HG02840 (cell line): ENCODE measurements around the gene SHMT2.
A peak's percentile ranks its signal among the peaks of the same experiment; 100 is the strongest.

Experiments used
- ATAC-seq: cut with Tn5 transposase; IDR thresholded peaks from one replicate; pipeline ENCODE4 v1.9.1; 2021; ENCODE audit warnings: mild to moderate bottlenecking, moderate library complexity, moderate number of reproducible peaks; ENCODE audit not compliant: unreplicated experiment, low FRiP score

SHMT2 gene

DNA sequence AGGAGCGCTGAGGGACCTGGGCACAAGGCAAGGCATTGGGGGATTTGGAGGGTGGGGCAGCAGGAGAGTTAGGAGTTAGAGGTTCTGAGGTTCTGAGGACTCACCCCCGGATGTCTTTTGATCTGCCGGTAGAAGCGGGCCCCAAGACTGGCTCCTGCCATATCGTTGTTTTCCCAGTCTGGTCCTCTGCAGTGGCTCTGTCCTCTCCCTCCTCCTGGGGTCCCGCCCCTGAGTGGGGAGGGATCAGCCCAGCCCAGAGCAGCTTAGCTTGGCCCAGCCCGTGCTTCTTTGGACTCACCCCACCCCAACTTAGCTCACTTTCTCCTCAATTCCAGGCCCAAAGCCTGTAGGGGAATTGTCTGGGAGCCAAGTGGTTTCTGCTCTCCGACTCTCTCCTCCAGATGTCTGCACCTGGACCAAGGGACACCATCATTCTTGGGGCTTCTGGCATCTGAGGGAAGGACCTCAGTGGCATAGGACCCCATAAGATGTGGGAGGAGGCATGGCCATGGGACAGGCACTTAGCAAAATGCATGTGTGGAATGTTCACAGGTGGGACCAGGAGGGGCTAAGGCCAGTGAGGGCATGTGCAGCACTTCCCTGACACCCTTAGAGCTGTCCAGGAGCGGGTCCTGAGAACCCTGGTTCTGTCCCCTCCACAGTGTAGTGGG, 7.5 kb downstream of the SHMT2 start:
- no peak for ATAC-seq

- no peak for ATAC-seq
These were observed 8.1 kb downstream of the SHMT2 start for GRCh38 chr12:57237596-57237931.

DNA sequence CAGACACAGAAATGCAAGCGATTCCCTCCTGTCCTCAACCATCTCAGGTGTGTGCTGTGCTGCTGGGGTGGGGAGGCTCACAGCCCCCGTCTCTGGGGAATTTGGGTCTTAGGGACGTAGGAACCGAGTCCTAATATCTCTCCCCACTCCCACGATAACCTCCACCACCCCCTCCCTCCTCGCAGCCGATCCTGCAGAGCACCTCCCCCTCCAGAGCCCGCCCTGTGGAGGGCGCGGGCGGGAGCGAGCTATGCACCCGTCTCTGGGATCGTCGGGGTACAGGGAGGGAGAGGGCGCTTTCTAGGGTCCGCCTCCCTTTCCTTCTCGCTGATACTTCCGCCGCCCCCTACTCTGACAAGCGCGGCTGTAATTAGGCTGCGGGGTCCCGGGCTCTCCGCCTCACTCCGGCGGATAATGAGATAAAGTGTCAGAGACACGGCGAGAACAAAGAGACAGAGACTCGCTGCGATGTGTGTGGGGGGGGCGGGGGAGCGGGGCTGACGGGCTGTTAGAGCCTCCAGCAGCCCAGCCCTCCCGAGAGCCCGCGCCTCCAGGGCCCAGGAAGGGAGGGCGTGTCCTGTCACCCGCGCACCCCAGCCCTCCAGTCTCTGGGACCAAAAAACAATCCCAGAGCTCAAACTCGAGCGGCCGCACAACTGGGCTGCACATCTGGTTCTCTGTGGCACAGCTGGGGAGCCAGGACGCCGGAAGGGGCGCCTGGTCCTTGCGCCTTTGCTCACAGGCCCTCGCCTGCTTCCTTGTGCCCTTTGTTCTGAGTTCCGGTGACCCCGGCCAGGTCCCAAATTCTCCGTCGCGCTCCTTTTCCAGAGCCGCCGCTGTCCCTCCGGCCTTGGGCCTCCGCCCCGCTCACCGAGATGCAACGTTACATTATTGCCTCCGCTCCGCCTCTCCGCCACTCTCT, 8.7 kb downstream of the SHMT2 start:
- ATAC-seq = no peak

DNA sequence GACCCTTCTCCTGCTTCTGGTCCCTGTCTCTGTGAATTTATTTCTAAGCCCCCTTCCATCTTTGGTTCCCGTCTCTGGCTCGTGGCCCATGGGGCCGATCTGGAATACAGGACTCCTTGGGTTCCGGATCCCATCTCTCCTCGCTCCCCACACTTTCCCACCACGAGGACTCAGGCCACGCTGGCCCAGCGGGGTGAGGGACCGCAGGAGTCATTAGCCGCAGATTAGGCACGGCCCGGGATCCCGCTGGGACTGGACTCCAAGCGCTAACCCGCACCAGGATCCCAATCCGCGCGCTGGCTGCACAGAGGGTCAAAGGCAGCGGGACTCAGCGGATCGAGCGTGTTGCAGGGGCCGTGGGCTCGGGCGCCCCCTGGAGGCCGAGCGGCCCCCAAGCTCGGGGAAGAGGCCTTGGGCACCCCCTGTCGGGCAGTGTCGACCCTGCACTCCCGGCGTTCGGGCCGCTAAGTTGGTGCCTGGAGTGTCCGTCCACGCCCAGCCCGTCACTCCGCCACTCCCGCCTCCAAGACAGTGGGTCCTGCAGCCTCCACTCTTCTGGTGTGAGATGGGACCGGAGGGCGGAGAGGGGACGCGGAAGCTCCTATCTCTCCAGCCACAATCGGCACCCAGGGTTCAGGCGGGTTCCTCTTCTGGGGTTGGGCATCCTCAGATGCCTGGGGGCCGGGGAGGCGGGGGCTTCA, 9.5 kb downstream of the SHMT2 start:
- peak; percentile 40 for ATAC-seq

- no peak for ATAC-seq
These were observed 10.1 kb downstream of the SHMT2 start for GRCh38 chr12:57239587-57240065.

GRCh38 chr12:57240066-57240921, 10.8 kb downstream of the SHMT2 start:
- no peak for ATAC-seq

- no peak for ATAC-seq
These were observed 11.5 kb downstream of the SHMT2 start for GRCh38 chr12:57240926-57241401.

DNA sequence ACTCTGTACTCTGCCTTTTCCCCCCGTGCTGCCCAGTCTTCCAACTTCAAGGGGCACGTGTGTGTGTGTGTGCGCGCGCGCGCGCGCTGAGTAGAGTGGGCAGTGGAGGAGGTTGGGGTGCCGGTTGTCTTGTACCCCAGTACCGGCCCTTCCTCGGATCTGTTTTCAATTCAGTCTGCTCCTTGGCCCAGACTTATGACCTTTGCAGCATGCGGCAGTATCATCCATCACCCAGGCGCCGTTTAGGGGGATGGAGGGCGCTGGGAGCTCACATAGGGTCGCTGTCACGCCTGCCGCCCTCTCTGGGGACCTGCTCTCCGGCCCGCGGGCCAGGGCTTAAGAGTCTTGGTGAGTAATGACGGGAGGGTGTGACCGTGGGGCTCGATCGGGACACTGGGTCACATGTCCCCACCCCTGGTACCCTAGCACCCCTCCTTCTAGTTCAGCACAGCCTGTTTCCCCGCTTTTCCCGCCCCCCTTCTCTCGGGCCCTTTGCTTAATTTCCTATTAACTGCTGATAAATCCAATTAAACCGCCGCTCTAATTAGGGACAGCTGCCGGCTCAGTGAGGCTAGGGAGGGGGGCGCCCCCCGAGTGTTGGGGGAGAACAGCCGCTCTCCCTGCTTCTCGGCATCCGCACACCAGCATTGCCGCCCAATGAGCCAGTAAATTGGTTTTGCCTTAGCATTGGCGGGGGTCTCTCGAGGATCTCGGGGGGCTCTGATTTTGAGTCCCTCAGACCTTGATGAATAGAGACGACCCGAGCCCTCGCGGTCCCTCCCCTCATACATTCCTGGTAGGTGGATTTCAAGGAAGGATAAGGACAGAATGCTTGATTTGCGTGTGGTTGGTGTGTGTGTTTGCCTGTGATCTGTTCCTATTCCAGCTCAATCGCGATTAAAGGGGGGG, 12.1 kb downstream of the SHMT2 start:
- no peak for ATAC-seq

- no peak for ATAC-seq
These were observed 12.8 kb downstream of the SHMT2 start for GRCh38 chr12:57242329-57242690.

DNA sequence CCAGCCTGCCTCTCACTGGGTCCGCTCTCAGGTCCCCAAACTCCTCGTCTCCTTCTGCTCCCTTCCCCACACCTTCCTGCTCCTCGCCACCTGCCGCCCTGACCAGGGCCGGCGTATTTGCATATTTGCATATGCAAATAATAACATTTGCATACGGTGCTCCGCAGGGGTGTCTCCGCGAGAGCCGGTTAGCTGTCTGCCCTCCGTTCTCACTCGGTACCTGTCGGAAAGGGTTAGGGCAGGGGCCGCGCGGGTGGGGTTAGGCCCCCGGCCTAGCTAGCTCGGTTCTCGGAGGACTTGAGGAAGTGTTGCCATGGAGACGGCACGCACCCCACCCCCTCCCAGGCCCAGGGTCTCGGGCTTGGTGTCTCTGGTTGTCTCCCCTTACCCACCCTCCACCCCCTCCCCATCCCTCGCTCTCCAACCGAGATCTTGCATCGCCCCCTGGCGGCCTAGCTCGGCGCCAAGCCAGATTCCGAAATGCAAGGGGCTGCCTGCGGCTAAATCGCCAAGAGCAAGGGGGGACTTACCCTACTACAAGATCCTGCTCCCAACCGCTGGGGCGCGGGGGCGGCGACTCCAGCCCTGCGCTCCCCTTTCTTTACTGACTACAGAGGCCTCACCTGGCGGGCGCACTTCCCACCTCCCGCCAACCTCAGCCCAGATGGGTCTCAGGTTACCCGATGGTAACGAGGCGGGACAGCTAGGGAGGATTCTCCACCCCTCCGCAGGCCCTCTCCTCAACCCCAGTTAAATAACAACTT, 13.4 kb downstream of the SHMT2 start:
- ATAC-seq = peak; percentile 35

- ATAC-seq = no peak
These were observed 14.2 kb downstream of the SHMT2 start for GRCh38 chr12:57243521-57244311.

DNA sequence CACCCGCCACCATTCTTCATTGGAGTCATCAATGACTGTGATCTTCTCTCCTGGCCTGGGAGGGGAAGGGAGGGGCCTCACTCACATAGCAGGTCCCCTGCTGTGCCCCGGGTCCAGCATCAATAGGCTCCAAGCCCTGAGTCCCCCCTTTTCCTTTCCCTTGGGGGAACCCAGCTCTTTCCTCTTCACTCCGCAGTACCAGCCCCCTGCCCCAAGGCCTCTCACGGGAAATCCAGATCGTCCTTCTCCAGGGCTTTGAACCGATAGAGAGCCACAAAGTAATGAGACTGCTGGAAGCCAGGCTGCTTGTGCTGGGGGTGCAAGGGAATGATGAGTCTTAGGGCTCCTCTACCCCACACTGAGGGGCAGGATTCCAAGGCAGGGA, 14.8 kb downstream of the SHMT2 start:
- ATAC-seq = no peak

DNA sequence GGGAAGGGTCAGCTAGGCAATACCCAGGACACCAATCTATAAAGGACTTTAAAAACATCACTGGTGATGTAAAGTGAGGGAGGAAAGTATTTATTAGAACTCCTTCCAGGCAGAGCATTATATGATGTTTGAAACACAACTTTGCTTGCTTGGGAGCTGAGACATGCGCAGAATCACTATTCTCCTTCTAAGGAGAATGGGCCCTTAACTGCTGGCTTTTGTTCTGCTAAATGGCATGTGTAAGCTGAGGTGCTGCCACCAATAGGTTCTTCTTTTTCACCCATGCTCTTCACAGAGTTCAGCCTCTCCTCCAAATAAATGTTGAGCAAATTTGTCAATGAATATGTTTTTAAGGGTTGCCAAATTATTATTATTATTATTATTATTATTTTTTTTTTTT, 17.5 kb downstream of the SHMT2 start:
- ATAC-seq = no peak

- no peak for ATAC-seq
These were observed 19.6 kb downstream of the SHMT2 start for GRCh38 chr12:57248934-57249742.

GRCh38 chr12:57250541-57250940, 21.0 kb downstream of the SHMT2 start:
- no peak for ATAC-seq

- ATAC-seq = no peak
These were observed 21.4 kb downstream of the SHMT2 start, which contains the start of gene STAC3 for GRCh38 chr12:57250956-57251355. STAC3 (minus strand) TSS chr12:57251187; CDS start chr12:57249636, 1,551 bp downstream.
